OCI-LY1 (cell line): ENCODE measurements around the gene KAT6B.

Experiments
- H2AFZ ChIP-seq: fragments of 200-600 bp; sonication (generic), shearing (Covaris generic); 2 replicates; pipeline ENCODE4 v1.6.0; 2014; ENCODE audit warnings: antibody characterized with exemption, mild to moderate bottlenecking, low read length
- H3F3A ChIP-seq: fragments of 200-600 bp; sonication (generic), shearing (Covaris generic); 2 replicates; pipeline ENCODE4 v1.6.0; 2014; ENCODE audit warnings: mild to moderate bottlenecking, antibody characterized with exemption, low read length, moderate library complexity; ENCODE audit not compliant: insufficient read depth
- H3K27ac ChIP-seq: fragments of 200-600 bp; sonication (generic); 2 replicates; pipeline ENCODE4 v1.5.1; 2014; ENCODE audit warnings: low read length, mixed run types, mild to moderate bottlenecking, low read depth; ENCODE audit not compliant: poor library complexity, severe bottlenecking
- H3K27me3 ChIP-seq: fragments of 200-600 bp; sonication (generic); 2 replicates; pipeline ENCODE4 v1.6.0; 2014; ENCODE audit warnings: antibody characterized with exemption, mild to moderate bottlenecking, low read length, moderate library complexity; ENCODE audit not compliant: insufficient read depth
- H3K36me3 ChIP-seq: fragments of 200-600 bp; sonication (generic); 2 replicates; pipeline ENCODE4 v1.6.1; 2014; ENCODE audit warnings: mild to moderate bottlenecking, antibody characterized with exemption, low read length, moderate library complexity, mixed read lengths; ENCODE audit not compliant: insufficient read depth
- H3K4me1 ChIP-seq: fragments of 200-600 bp; sonication (generic); 2 replicates; pipeline ENCODE4 v1.5.1; 2014; ENCODE audit warnings: mild to moderate bottlenecking, low read length, moderate library complexity; ENCODE audit not compliant: insufficient read depth, severe bottlenecking
- H3K4me2 ChIP-seq: fragments of 200-600 bp; sonication (generic), shearing (Covaris generic); 2 replicates; pipeline ENCODE4 v1.6.1; 2014; ENCODE audit warnings: low read length
- H3K4me3 ChIP-seq: fragments of 200-600 bp; sonication (generic); 2 replicates; pipeline ENCODE4 v1.5.1; 2014; ENCODE audit warnings: low read length, low read depth, mild to moderate bottlenecking, mixed read lengths; ENCODE audit not compliant: poor library complexity, severe bottlenecking
- H3K79me2 ChIP-seq: fragments of 200-600 bp; shearing (Covaris generic); 2 replicates; pipeline ENCODE4 v1.6.1; 2016; ENCODE audit warnings: mixed run types, low read length, mixed read lengths; ENCODE audit not compliant: insufficient read depth
- H3K9ac ChIP-seq: fragments of 200-600 bp; sonication (generic), shearing (Covaris generic); 2 replicates; pipeline ENCODE4 v1.6.1; 2014; ENCODE audit warnings: mild to moderate bottlenecking, low read length, mixed read lengths
- H3K9me2 ChIP-seq: fragments of 200-600 bp; sonication (generic), shearing (Covaris generic); 2 replicates; pipeline ENCODE4 v1.6.1; 2014; ENCODE audit warnings: low read depth, mild to moderate bottlenecking, low read length, mixed read lengths
- H3K9me3 ChIP-seq: fragments of 200-600 bp; shearing (Covaris generic); 2 replicates; pipeline ENCODE4 v1.6.1; 2014; ENCODE audit warnings: low read length, mixed read lengths
- H4K20me1 ChIP-seq: fragments of 200-600 bp; sonication (generic), shearing (Covaris generic); 2 replicates; pipeline ENCODE4 v1.6.0; 2016; ENCODE audit warnings: mild to moderate bottlenecking, low read length; ENCODE audit not compliant: insufficient read depth
- CTCF ChIP-seq: fragments of 200-600 bp; sonication (generic), shearing (Covaris generic); IDR thresholded peaks from 2 replicates; pipeline ENCODE4 v1.5.1; 2017; ENCODE audit warnings: mild to moderate bottlenecking, antibody characterized with exemption, low read length, moderate library complexity, mixed read lengths
- EZH2 ChIP-seq: fragments of 200-600 bp; sonication (generic), shearing (Covaris generic); IDR thresholded peaks from 2 replicates; pipeline ENCODE4 v1.8.0; 2017; ENCODE audit warnings: borderline replicate concordance, mixed run types, mild to moderate bottlenecking, antibody characterized with exemption, low read length, moderate library complexity, mixed read lengths

KAT6B gene

GRCh38 chr10:74880041-74880440 is 53.6 kb downstream of the KAT6B start:
- no peaks in the 10 kb centered on the region for H3K27me3 ChIP-seq
- H3K27ac ChIP-seq = no peak overlapping the region
- no peak overlapping the region for H3K4me2 ChIP-seq
- no peak overlapping the region for H3K9ac ChIP-seq
- TF ChIP-seq EZH2 = no peak
- TF ChIP-seq CTCF = no peak
- no peaks in the 10 kb centered on the region for H4K20me1 ChIP-seq
- H3K4me1 ChIP-seq = peaks cover 7% of the 10 kb centered on the region
- no peaks in the 10 kb centered on the region for H3F3A ChIP-seq
- H3K79me2 ChIP-seq = peaks cover 28% of the 10 kb centered on the region
- H2AFZ ChIP-seq = no peak overlapping the region
- no peaks in the 10 kb centered on the region for H3K9me3 ChIP-seq
- H3K36me3 ChIP-seq = no peaks in the 10 kb centered on the region
- H3K4me3 ChIP-seq = no peak overlapping the region
- H3K9me2 ChIP-seq = no peaks in the 10 kb centered on the region

GRCh38 chr10:74881253-74881884 is 55.0 kb downstream of the KAT6B start:
- H3K4me2 ChIP-seq = no peak overlapping the region
- H3K27me3 ChIP-seq = no peaks in the 10 kb centered on the region
- H3K36me3 ChIP-seq = no peaks in the 10 kb centered on the region
- H3K9ac ChIP-seq = no peak overlapping the region
- H2AFZ ChIP-seq = no peak overlapping the region
- H3F3A ChIP-seq = no peaks in the 10 kb centered on the region
- peaks cover 23% of the 10 kb centered on the region for H3K79me2 ChIP-seq
- TF ChIP-seq CTCF (no peak), EZH2 (no peak)
- no peaks in the 10 kb centered on the region for H3K9me2 ChIP-seq
- no peaks in the 10 kb centered on the region for H4K20me1 ChIP-seq
- no peak overlapping the region for H3K27ac ChIP-seq
- no peak overlapping the region for H3K4me3 ChIP-seq
- H3K4me1 ChIP-seq = no peaks in the 10 kb centered on the region
- no peaks in the 10 kb centered on the region for H3K9me3 ChIP-seq

GRCh38 chr10:74882427-74882826 is 56.0 kb downstream of the KAT6B start:
- TF ChIP-seq CTCF (no peak), EZH2 (no peak)
- Histone ChIP-seq H3K79me2 (peaks cover 23% of the 10 kb centered on the region), H3K27ac (no peak overlapping the region)

More at GRCh38 chr10:74882427-74882826, 56.0 kb downstream of the KAT6B start:
- Histone ChIP-seq H4K20me1 (no peaks in the 10 kb centered on the region), H3F3A (no peaks in the 10 kb centered on the region), H3K9me2 (no peaks in the 10 kb centered on the region), H3K4me2 (no peak overlapping the region), H2AFZ (no peak overlapping the region), H3K27me3 (no peaks in the 10 kb centered on the region), H3K9me3 (no peaks in the 10 kb centered on the region), H3K4me1 (no peaks in the 10 kb centered on the region), H3K9ac (no peak overlapping the region), H3K4me3 (no peak overlapping the region), H3K36me3 (no peaks in the 10 kb centered on the region)
